Parathyroid adenoma (tissue), 2 donors: ENCODE measurements around the gene RTTN.

ENCODE experiments used
- H2AFZ ChIP-seq: fragments of 300-600 bp; sonication (generic); one replicate; pipeline ENCODE4 v1.7.0; 2017; ENCODE audit warnings: antibody characterized with exemption, mild to moderate bottlenecking
- H3K27ac ChIP-seq: fragments of 300-600 bp; sonication (generic); one replicate; pipeline ENCODE4 v1.7.0; 2017
- H3K27me3 ChIP-seq: fragments of 300-600 bp; sonication (generic); one replicate; pipeline ENCODE4 v1.7.0; 2017; ENCODE audit warnings: low read length; ENCODE audit not compliant: control insufficient read depth, insufficient read depth
- H3K36me3 ChIP-seq: fragments of 300-600 bp; sonication (generic); one replicate; pipeline ENCODE4 v1.7.0; 2017; ENCODE audit warnings: low read length; ENCODE audit not compliant: control insufficient read depth, insufficient read depth
- H3K4me1 ChIP-seq: fragments of 300-600 bp; sonication (generic); one replicate; pipeline ENCODE4 v1.7.0; 2017; ENCODE audit warnings: control low read depth
- H3K4me2 ChIP-seq: fragments of 300-600 bp; sonication (generic); one replicate; pipeline ENCODE4 v1.7.0; 2017; ENCODE audit warnings: low read length
- H3K4me3 ChIP-seq: fragments of 300-600 bp; sonication (generic); one replicate; pipeline ENCODE4 v1.7.0; 2017; ENCODE audit warnings: low read depth, low read length
- H3K79me2 ChIP-seq: fragments of 300-600 bp; sonication (generic); one replicate; pipeline ENCODE4 v1.7.0; 2017; ENCODE audit warnings: control low read depth
- H3K9ac ChIP-seq: fragments of 300-600 bp; sonication (generic); one replicate; pipeline ENCODE4 v1.7.0; 2017; ENCODE audit warnings: mild to moderate bottlenecking
- H3K9me3 ChIP-seq: fragments of 300-600 bp; sonication (generic); one replicate; pipeline ENCODE4 v1.7.0; 2017; ENCODE audit warnings: low read length; ENCODE audit not compliant: control insufficient read depth
- CTCF ChIP-seq: fragments of 300-600 bp; sonication (generic); IDR thresholded peaks from one replicate; pipeline ENCODE4 v1.7.0; 2017; ENCODE audit warnings: antibody characterized with exemption, mild to moderate bottlenecking
- donor health status: primary hyperparathyroidism.

The RTTN gene

GRCh38 chr18:70207181-70207580, 1.7 kb upstream of the RTTN start:
- no peak for TF ChIP-seq CTCF
- Histone ChIP-seq H3K79me2 (no peaks in the 10 kb centered on the region), H3K27me3 (no peaks in the 10 kb centered on the region), H3K9ac (no peak overlapping the region), H3K27ac (no peak overlapping the region), H3K4me1 (peaks cover 4% of the 10 kb centered on the region), H3K4me3 (no peak overlapping the region), H3K36me3 (no peaks in the 10 kb centered on the region), H3K4me2 (no peak overlapping the region), H3K9me3 (no peaks in the 10 kb centered on the region), H2AFZ (peak overlapping the region; percentile 93)

- H3K4me1 ChIP-seq = peaks cover 4% of the 10 kb centered on the region
- H3K4me3 ChIP-seq = no peak overlapping the region
- H3K27ac ChIP-seq = no peak overlapping the region
- H3K4me2 ChIP-seq = no peak overlapping the region
- H3K79me2 ChIP-seq = no peaks in the 10 kb centered on the region
- no peak overlapping the region for H3K9ac ChIP-seq
- no peaks in the 10 kb centered on the region for H3K36me3 ChIP-seq
- H2AFZ ChIP-seq = no peak overlapping the region
- TF ChIP-seq CTCF = no peak
- no peaks in the 10 kb centered on the region for H3K27me3 ChIP-seq
- H3K9me3 ChIP-seq = no peaks in the 10 kb centered on the region
Observed at GRCh38 chr18:70200286-70200685, 5.2 kb downstream of the RTTN start.

- Histone ChIP-seq H3K9ac (no peak overlapping the region), H3K36me3 (no peaks in the 10 kb centered on the region), H3K4me1 (no peaks in the 10 kb centered on the region), H3K79me2 (no peaks in the 10 kb centered on the region), H3K4me3 (no peak overlapping the region), H3K27ac (no peak overlapping the region), H3K9me3 (no peaks in the 10 kb centered on the region), H2AFZ (no peak overlapping the region), H3K4me2 (no peak overlapping the region), H3K27me3 (no peaks in the 10 kb centered on the region)
- TF ChIP-seq CTCF = no peak
Observed at GRCh38 chr18:70197844-70198243, 7.6 kb downstream of the RTTN start.

- H3K36me3 ChIP-seq = no peaks in the 10 kb centered on the region
- no peak overlapping the region for H3K4me2 ChIP-seq
- no peak overlapping the region for H3K9ac ChIP-seq
- no peaks in the 10 kb centered on the region for H3K27me3 ChIP-seq
- H3K27ac ChIP-seq = no peak overlapping the region
- H3K79me2 ChIP-seq = no peaks in the 10 kb centered on the region
- H3K4me3 ChIP-seq = no peak overlapping the region
- H3K4me1 ChIP-seq = no peaks in the 10 kb centered on the region
- H3K9me3 ChIP-seq = no peaks in the 10 kb centered on the region
- no peak overlapping the region for H2AFZ ChIP-seq
- no peak for TF ChIP-seq CTCF
Observed at GRCh38 chr18:70197026-70197425, 8.5 kb downstream of the RTTN start.

- TF ChIP-seq CTCF = peak; percentile 63
- no peaks in the 10 kb centered on the region for H3K79me2 ChIP-seq
- no peak overlapping the region for H3K4me2 ChIP-seq
- H3K36me3 ChIP-seq = no peaks in the 10 kb centered on the region
- H3K27ac ChIP-seq = no peak overlapping the region
- H2AFZ ChIP-seq = no peak overlapping the region
- no peak overlapping the region for H3K9ac ChIP-seq
- H3K27me3 ChIP-seq = no peaks in the 10 kb centered on the region
- no peak overlapping the region for H3K4me3 ChIP-seq
- H3K9me3 ChIP-seq = no peaks in the 10 kb centered on the region
- H3K4me1 ChIP-seq = no peaks in the 10 kb centered on the region
Observed at GRCh38 chr18:70195852-70196434, 9.5 kb downstream of the RTTN start.
